ENCODE data around the gene HOXA5. TPM values are rescaled to one million over a fixed set of nuclear protein-coding genes. Genes with fewer than 3 reads are reported as not detected.

HOXA5 gene
- total RNA-seq (10 to 100 TPM in 3 of 5 donors, 1 to 10 TPM in 2; 2.9 to 53.1 (median 18.2) TPM), polyA plus RNA-seq (10 to 100 TPM in 1 of 3 donors, 1 to 10 TPM in 2; 7.5 to 12.8 (median 7.8) TPM)
- long read RNA-seq, donor 1, partial matches to known transcripts: 0 of 1 reads
- long read RNA-seq, donor 1, other reads (novel, unspliced or antisense): 0 of 1 reads
- long read RNA-seq, donor 2, transcript HOXA5-201 (2 exons, 1,657 nt): major isoform, 5 of 5 reads
- long read RNA-seq, donor 2, partial matches to known transcripts: 0 of 5 reads
- long read RNA-seq, donor 2, other reads (novel, unspliced or antisense): 0 of 5 reads
- long read RNA-seq, donor 3, partial matches to known transcripts: 0 of 4 reads
- long read RNA-seq, donor 3, other reads (novel, unspliced or antisense): 0 of 4 reads
- long read RNA-seq, donor 4: 0 reads
- long read RNA-seq, donor 5, transcript HOXA5-201 (2 exons, 1,657 nt): major isoform, 10 of 10 reads
- long read RNA-seq, donor 5, partial matches to known transcripts: 0 of 10 reads
- long read RNA-seq, donor 5, other reads (novel, unspliced or antisense): 0 of 10 reads
- long read RNA-seq, donor 6, partial matches to known transcripts: 0 of 3 reads
- long read RNA-seq, donor 6, other reads (novel, unspliced or antisense): 0 of 3 reads
- long read RNA-seq, donor 7, transcript HOXA5-201 (2 exons, 1,657 nt): major isoform, 10 of 11 reads
- long read RNA-seq, donor 7, partial matches to known transcripts: 0 of 11 reads
- long read RNA-seq, donor 7, other reads (novel, unspliced or antisense): 0 of 11 reads
- long read RNA-seq, donor 8, partial matches to known transcripts: 0 of 3 reads
- long read RNA-seq, donor 8, other reads (novel, unspliced or antisense): 0 of 3 reads
- long read RNA-seq, donor 9, partial matches to known transcripts: 0 of 2 reads
- long read RNA-seq, donor 9, other reads (novel, unspliced or antisense): 0 of 2 reads
- long read RNA-seq, donor 10, partial matches to known transcripts: 0 of 1 reads
- long read RNA-seq, donor 10, other reads (novel, unspliced or antisense): 0 of 1 reads

DNA sequence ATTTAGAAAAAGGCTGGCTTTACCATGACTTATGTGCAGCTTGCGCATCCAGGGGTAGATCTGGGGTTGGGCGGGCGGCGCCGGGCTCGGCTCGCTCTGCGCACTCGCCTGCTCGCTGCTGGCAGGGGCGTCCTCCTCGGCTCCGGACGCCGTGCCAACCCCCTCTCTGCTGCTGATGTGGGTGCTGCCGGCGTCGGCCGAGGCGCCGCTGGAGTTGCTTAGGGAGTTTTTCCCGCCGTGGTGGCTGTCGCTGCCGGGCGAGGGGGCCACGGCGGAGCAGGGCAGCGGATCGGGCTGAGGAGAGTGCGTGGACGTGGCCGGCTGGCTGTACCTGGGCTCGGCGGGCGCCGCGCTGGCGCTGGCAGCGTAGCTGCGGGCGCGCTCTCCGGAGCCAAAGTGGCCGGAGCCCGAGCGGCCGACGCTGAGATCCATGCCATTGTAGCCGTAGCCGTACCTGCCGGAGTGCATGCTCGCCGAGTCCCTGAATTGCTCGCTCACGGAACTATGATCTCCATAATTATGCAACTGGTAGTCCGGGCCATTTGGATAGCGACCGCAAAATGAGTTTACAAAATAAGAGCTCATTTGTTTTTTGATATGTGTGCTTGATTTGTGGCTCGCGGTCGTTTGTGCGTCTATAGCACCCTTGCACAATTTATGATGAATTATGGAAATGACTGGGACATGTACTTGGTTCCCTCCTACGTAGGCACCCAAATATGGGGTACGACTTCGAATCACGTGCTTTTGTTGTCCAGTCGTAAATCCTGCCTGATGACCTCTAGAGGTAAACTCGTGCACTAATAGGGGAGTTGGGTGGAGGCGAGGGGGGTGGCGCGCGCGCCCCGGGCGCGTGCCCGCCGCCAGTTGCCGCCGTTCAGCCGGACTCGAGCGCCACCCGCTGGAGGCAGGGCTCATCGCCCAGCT lies at the start of gene HOXA5:
HOXA5 (minus strand) TSS at position 659 of the 927 bp plus-strand sequence; CDS start at position 585, 74 bp downstream.
- intact Hi-C loops (cut with DNase I; ENCODE audit: low total_unique reads): no loop called here
- peaks cover 0 to 94% (median 73%) of the 10 kb centered on the region in 3 donors for H3K27me3 ChIP-seq
- peak in 1 of 4 donors; percentile 72 for TF ChIP-seq POLR2A (IDR thresholded peaks at IDR 0.05)
- peak; percentile 84 for TF ChIP-seq EP300 (IDR thresholded peaks at IDR 0.05)
- TF ChIP-seq, protein P1, sequence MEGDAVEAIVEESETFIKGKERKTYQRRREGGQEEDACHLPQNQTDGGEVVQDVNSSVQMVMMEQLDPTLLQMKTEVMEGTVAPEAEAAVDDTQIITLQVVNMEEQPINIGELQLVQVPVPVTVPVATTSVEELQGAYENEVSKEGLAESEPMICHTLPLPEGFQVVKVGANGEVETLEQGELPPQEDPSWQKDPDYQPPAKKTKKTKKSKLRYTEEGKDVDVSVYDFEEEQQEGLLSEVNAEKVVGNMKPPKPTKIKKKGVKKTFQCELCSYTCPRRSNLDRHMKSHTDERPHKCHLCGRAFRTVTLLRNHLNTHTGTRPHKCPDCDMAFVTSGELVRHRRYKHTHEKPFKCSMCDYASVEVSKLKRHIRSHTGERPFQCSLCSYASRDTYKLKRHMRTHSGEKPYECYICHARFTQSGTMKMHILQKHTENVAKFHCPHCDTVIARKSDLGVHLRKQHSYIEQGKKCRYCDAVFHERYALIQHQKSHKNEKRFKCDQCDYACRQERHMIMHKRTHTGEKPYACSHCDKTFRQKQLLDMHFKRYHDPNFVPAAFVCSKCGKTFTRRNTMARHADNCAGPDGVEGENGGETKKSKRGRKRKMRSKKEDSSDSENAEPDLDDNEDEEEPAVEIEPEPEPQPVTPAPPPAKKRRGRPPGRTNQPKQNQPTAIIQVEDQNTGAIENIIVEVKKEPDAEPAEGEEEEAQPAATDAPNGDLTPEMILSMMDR (IDR thresholded peaks at IDR 0.05): peak in 5 of 7 experiments; percentile 30 to 76 (median 71)
- peak; percentile 84 to 98 (median 87) for TF ChIP-seq POLR2AphosphoS5 (IDR thresholded peaks at IDR 0.05)
- H3K9me3 ChIP-seq: peaks cover 0 to 26% (median 0%) of the 10 kb centered on the region in 4 donors
- WGBS, 5 donors: 12 to 36% (median 15%) methylated on average over 37 to 86 of the region's 86 CpGs
- H3K27ac ChIP-seq: peak within 1 kb of the TSS; percentile 87 to 99 (median 94)
- peak; percentile 45 to 96 for DNase-seq
- H3K4me3 ChIP-seq: peak within 1 kb of the TSS; percentile 54 to 67 (median 64)
- peaks cover 0 to 5% (median 0%) of the 10 kb centered on the region in 4 donors for H3K36me3 ChIP-seq
- H3K4me1 ChIP-seq: peaks cover 7 to 36% (median 19%) of the 10 kb centered on the region in 4 donors

- WGBS, 5 donors: 0 to 4% (median 3%) methylated on average over 24 to 78 of the region's 78 CpGs
- intact Hi-C loops (cut with DNase I; ENCODE audit: low total_unique reads): no loop called here
- no peak for DNase-seq
These were observed 49.3 kb upstream of the HOXA5 start for GRCh38 chr7:27192546-27193334.

More at GRCh38 chr7:27192546-27193334, 49.3 kb upstream of the HOXA5 start:
- Histone ChIP-seq H3K4me3 (peak overlapping the region; percentile 18 to 53 (median 32)), H3K4me1 (peaks cover 30 to 45% (median 40%) of the 10 kb centered on the region in 4 donors), H3K9me3 (peaks cover 0 to 10% (median 0%) of the 10 kb centered on the region in 4 donors), H3K27me3 (peaks cover 59 to 100% (median 97%) of the 10 kb centered on the region in 3 donors), H3K36me3 (no peaks in the 10 kb centered on the region), H3K27ac (no peak overlapping the region)
- no peak for TF ChIP-seq EP300 (IDR thresholded peaks at IDR 0.05)
- no peak for TF ChIP-seq POLR2A (IDR thresholded peaks at IDR 0.05)
- TF ChIP-seq POLR2AphosphoS5 (IDR thresholded peaks at IDR 0.05): no peak
- TF ChIP-seq, protein P1 (IDR thresholded peaks at IDR 0.05): no peak
